BJ (cell line): Measurements from ENCODE around the gene GBX1. TPM values are rescaled to one million over a fixed set of nuclear protein-coding genes. Genes with fewer than 3 reads are reported as not detected.
A peak's percentile ranks its signal among the peaks of the same experiment; 100 is the strongest.

Experiments used
- CTCF ChIA-PET: fragments of 350-600 bp; formaldehyde crosslinking; extraction: SDS; loops from one replicate; lab custom pipeline; 2021; ENCODE audit warnings: antibody characterized with exemption, inconsistent platforms; lab: Yijun Ruan, JAX
- POLR2A ChIA-PET: fragments of 300-600 bp; sonication (Branson Sonifier 250); formaldehyde crosslinking; extraction: SDS; loops from one replicate; lab custom pipeline; 2021; ENCODE audit warnings: antibody characterized with exemption; lab: Charles Lee
- DNase-seq: peaks from one replicate; pipeline ENCODE4 v3.0.0-alpha.2; 2011; ENCODE audit warnings: low read depth
- H3K27me3 ChIP-seq: 2 replicates; pipeline ENCODE4 v1.6.0; 2011; ENCODE audit warnings: low read length; ENCODE audit not compliant: control insufficient read depth, insufficient read depth
- H3K36me3 ChIP-seq: 2 replicates; pipeline ENCODE4 v1.5.1; 2011; ENCODE audit warnings: low read length; ENCODE audit not compliant: control insufficient read depth, insufficient read depth
- H3K4me3 ChIP-seq: 2 replicates; pipeline ENCODE4 v1.5.1; 2011; ENCODE audit warnings: low read depth, mild to moderate bottlenecking, control low read depth, low read length
- CTCF ChIP-seq: IDR thresholded peaks from 2 replicates; pipeline ENCODE4 v1.5.1; 2011; ENCODE audit warnings: low read depth, mild to moderate bottlenecking, control low read depth, inconsistent platforms, low read length, moderate library complexity; ENCODE audit not compliant: insufficient read depth
- polyA plus RNA-seq: library from polyadenylated mRNA; depleted of rRNA; stranded (reverse); fragments of >200 nt; gene quantifications from 2 replicates; pipeline ENCODE4 v1.2.3, GENCODE V29; 2011

Gene GBX1
- polyA plus RNA-seq, 1 experiment = not detected

- POLR2A ChIA-PET = interaction anchor here (0.7 kb wide), 1 partner anchor 82 kb away, joined by 3 read pairs; the partner anchor contains the start of gene ABCB8
- TF ChIP-seq CTCF = no peak
- CTCF ChIA-PET = interaction anchor here (0.6 to 8.6 kb wide), 26 partner anchors 10 to 323 kb away, joined by 3 to 143 read pairs (median 6); partner anchors contain the start of genes ABCB8, AGAP3, SLC4A2 and TMUB1
- H3K27me3 ChIP-seq = no peaks in the 10 kb centered on the region
- no peak overlapping the region for H3K4me3 ChIP-seq
- no peak for DNase-seq
- peaks cover 1% of the 10 kb centered on the region; the same call in 1 of the 2 replicates for H3K36me3 ChIP-seq
Observed at GRCh38 chr7:151110236-151110940, 57.1 kb downstream of the GBX1 start.

- Histone ChIP-seq H3K36me3 (peaks cover 1% of the 10 kb centered on the region; the same call in 1 of the 2 replicates), H3K27me3 (no peaks in the 10 kb centered on the region), H3K4me3 (no peak overlapping the region)
- ChIA-PET CTCF (interaction anchor here (0.8 to 8.6 kb wide), 11 partner anchors 9 to 147 kb away, joined by 3 to 143 read pairs (median 7); partner anchors contain the start of genes ABCB8, AGAP3 and SLC4A2), POLR2A (interaction anchor here (0.6 to 0.7 kb wide), 2 partner anchors 81 to 1255 kb away, joined by 3 to 4 read pairs; partner anchors contain the start of gene ABCB8)
- no peak for TF ChIP-seq CTCF
- DNase-seq = no peak
Observed at GRCh38 chr7:151109094-151110048, 58.1 kb downstream of the GBX1 start.

GRCh38 chr7:151107882-151108281, 59.6 kb downstream of the GBX1 start:
- no peaks in the 10 kb centered on the region; the same call in 1 of the 2 replicates for H3K36me3 ChIP-seq
- CTCF ChIA-PET = interaction anchor here (1.1 to 8.6 kb wide), 5 partner anchors 16 to 145 kb away, joined by 3 to 143 read pairs (median 11); partner anchors contain the start of gene AGAP3
- POLR2A ChIA-PET = no interaction called here

GRCh38 chr7:151104411-151105235, 62.9 kb downstream of the GBX1 start:
- H3K36me3 ChIP-seq = no peaks in the 10 kb centered on the region; the same call in 1 of the 2 replicates
- H3K4me3 ChIP-seq = no peak overlapping the region
- no peak for TF ChIP-seq CTCF
- ChIA-PET CTCF (interaction anchor here (0.7 to 3.2 kb wide), 6 partner anchors 9 to 86 kb away, joined by 3 to 16 read pairs (median 4); no protein-coding TSS in a partner anchor), POLR2A (interaction anchor here (0.6 kb wide), 1 partner anchor 23 kb away, joined by 3 read pairs; no protein-coding TSS in a partner anchor)
- peak; percentile 73 for DNase-seq
- H3K27me3 ChIP-seq = no peaks in the 10 kb centered on the region

More at GRCh38 chr7:151107882-151108281, 59.6 kb downstream of the GBX1 start:
- Histone ChIP-seq H3K4me3 (no peak overlapping the region), H3K27me3 (no peaks in the 10 kb centered on the region)
- TF ChIP-seq CTCF = no peak
- no peak for DNase-seq
